Prostate gland (tissue), 2 donors: ENCODE results near the gene FGF11. TPM values are rescaled to one million over a fixed set of nuclear protein-coding genes. Genes with fewer than 3 reads are reported as not detected.

Source experiments
- DNase-seq: peaks from one replicate; pipeline ENCODE4 v3.0.0-alpha.2; 2019; ENCODE audit warnings: low spot score
- H3K27ac ChIP-seq, 2 donors: fragments of 200-600 bp; sonication (generic); 2 replicates each; pipeline ENCODE4 v1.5.1; 2017 to 2019
- H3K27me3 ChIP-seq: fragments of 200-600 bp; sonication (generic); replicated peaks from 2 replicates; pipeline ENCODE4 v1.5.1; 2019; ENCODE audit not compliant: insufficient read depth
- H3K36me3 ChIP-seq, 2 donors: fragments of 200-600 bp; sonication (generic); 1 replicate in 1 of 2; 2 replicates in 1 of 2; pipeline versions ENCODE4 v1.5.1 to v1.8.1; 2017 to 2019
- H3K4me1 ChIP-seq: fragments of 200-600 bp; sonication (generic); replicated peaks from 2 replicates; pipeline ENCODE4 v1.5.1; 2019
- H3K4me3 ChIP-seq, 2 donors: fragments of 200-600 bp; sonication (generic); 2 replicates each; pipeline ENCODE4 v1.5.1; 2017 to 2019
- H3K9me3 ChIP-seq: fragments of 200-600 bp; sonication (generic); 2 replicates; pipeline ENCODE4 v1.5.1; 2017
- CTCF ChIP-seq, 4 experiments: fragments of 200-600 bp in 2 of 4; fragments of 450-650 bp in 2 of 4; sonication (generic) in 2 of 4; IDR thresholded peaks; 1 replicate in 3 of 4; 2 replicates in 1 of 4; pipeline ENCODE4 v1.5.1; 2016 to 2019; ENCODE audit warnings: antibody characterized with exemption in 4 of 4, mild to moderate bottlenecking in 2 of 4, moderate library complexity in 2 of 4
- POLR2A ChIP-seq: fragments of 450-650 bp; IDR thresholded peaks from one replicate; pipeline ENCODE4 v1.6.1; 2016; ENCODE audit warnings: antibody characterized with exemption, mild to moderate bottlenecking
- POLR2AphosphoS5 ChIP-seq: sonication (generic); formaldehyde crosslinking; IDR thresholded peaks from one replicate; pipeline ENCODE4 v1.6.1; 2017; ENCODE audit warnings: antibody characterized with exemption
- WGBS: methylation state at CpG from one replicate; pipeline ENCODE4 v1.1.5; 2018; 5-methylcytosine and 5-hydroxymethylcytosine counted together
- intact Hi-C: fragments of 100-400 bp; cut with DNase I; formaldehyde crosslinking; loops from one replicate; pipeline ENCODE4 v1.14.2; 2022
- total RNA-seq, 2 donors: library from RNA; depleted of rRNA; stranded (reverse); fragments of >200 nt; gene quantifications; one replicate each; pipeline ENCODE4 v1.1.0, GENCODE V29; 2016

FGF11 gene
- total RNA-seq, 2 donors from 2014 or later = 1.2 to 4.2 TPM

- Histone ChIP-seq H3K27ac (peak overlapping the region; percentile 81 to 82), H3K36me3 (no peaks in the 10 kb centered on the region), H3K9me3 (no peaks in the 10 kb centered on the region), H3K4me1 (peaks cover 15% of the 10 kb centered on the region), H3K27me3 (no peaks in the 10 kb centered on the region), H3K4me3 (peak overlapping the region; percentile 26 to 40)
- TF ChIP-seq POLR2AphosphoS5 (peak; percentile 48), POLR2A (peak; percentile 40), CTCF (IDR thresholded peaks at IDR 0.05) (peak; percentile 88 to 98 (median 94))
- intact Hi-C loops = loop anchor here (1.0 to 5.0 kb wide), 3 partner anchors 41 to 126 kb away; partner anchors contain the start of genes SENP3 and ZBTB4
- WGBS = 10% methylated on average over 89 of the region's 92 CpGs
- peak; percentile 79 for DNase-seq
Measured at GRCh38 chr17:7436556-7437368, 2.5 kb upstream of the FGF11 start.

- 25% methylated on average over 22 of the region's 31 CpGs for WGBS
Measured at GRCh38 chr17:7437369-7437863, 1.9 kb upstream of the FGF11 start.

GRCh38 chr17:7437950-7438614 lies 1.2 kb upstream of the FGF11 start:
- TF ChIP-seq POLR2AphosphoS5 (peak; percentile 23), CTCF (IDR thresholded peaks at IDR 0.05) (peak in 1 of 4 experiments; percentile 10), POLR2A (peak; percentile 45)
- peak; percentile 50 for DNase-seq
- Histone ChIP-seq H3K9me3 (no peaks in the 10 kb centered on the region), H3K4me1 (peaks cover 15% of the 10 kb centered on the region), H3K4me3 (peak overlapping the region; percentile 22 to 26), H3K36me3 (no peaks in the 10 kb centered on the region), H3K27ac (peak overlapping the region in 1 of 2 donors; percentile 39), H3K27me3 (no peaks in the 10 kb centered on the region)
- 12% methylated on average over 40 of the region's 48 CpGs for WGBS
- intact Hi-C loops = loop anchor here (5.0 kb wide), 2 partner anchors 39 to 124 kb away; partner anchors contain the start of genes SENP3 and ZBTB4

More at GRCh38 chr17:7437369-7437863, 1.9 kb upstream of the FGF11 start:
- Histone ChIP-seq H3K4me1 (peaks cover 15% of the 10 kb centered on the region), H3K9me3 (no peaks in the 10 kb centered on the region), H3K27me3 (no peaks in the 10 kb centered on the region), H3K27ac (peak overlapping the region; percentile 81 to 82), H3K4me3 (peak overlapping the region; percentile 26 to 40), H3K36me3 (no peaks in the 10 kb centered on the region)
- TF ChIP-seq POLR2AphosphoS5 (no peak), POLR2A (no peak), CTCF (IDR thresholded peaks at IDR 0.05) (no peak)
- DNase-seq = no peak
- intact Hi-C loops = loop anchor here (5.0 kb wide), 2 partner anchors 40 to 125 kb away; partner anchors contain the start of genes SENP3 and ZBTB4

- Histone ChIP-seq H3K4me1 (peaks cover 15% of the 10 kb centered on the region), H3K36me3 (no peaks in the 10 kb centered on the region), H3K4me3 (peak overlapping the region; percentile 26 to 30), H3K27me3 (no peaks in the 10 kb centered on the region), H3K27ac (no peak overlapping the region), H3K9me3 (no peaks in the 10 kb centered on the region)
- no peak for DNase-seq
- TF ChIP-seq CTCF (IDR thresholded peaks at IDR 0.05) = no peak
- no peak for TF ChIP-seq POLR2AphosphoS5
- TF ChIP-seq POLR2A = no peak
- intact Hi-C loops = loop anchor here (5.0 kb wide), 2 partner anchors 38 to 123 kb away; partner anchors contain the start of genes SENP3 and ZBTB4
- 58% methylated on average over 11 of the region's 11 CpGs for WGBS
Measured at GRCh38 chr17:7438656-7439460, 454 bp upstream of the FGF11 start.
